ENCODE results near the gene SART1. TPM values are rescaled to one million over a fixed set of nuclear protein-coding genes. Genes with fewer than 3 reads are reported as not detected.

Gene SART1
- total RNA-seq, 4 donors from 2014 or later = 32.3 to 96.1 (median 39.7) TPM

- no peak for ATAC-seq
- no peak overlapping the region for H3K4me3 ChIP-seq
- H3K36me3 ChIP-seq = peaks cover 0 to 76% of the 10 kb centered on the region in 2 donors
- TF ChIP-seq POLR2A (IDR thresholded peaks at IDR 0.05) (no peak), EP300 (IDR thresholded peaks at IDR 0.05) (no peak), POLR2AphosphoS5 (IDR thresholded peaks at IDR 0.05) (no peak)
- TF ChIP-seq, protein P1, sequence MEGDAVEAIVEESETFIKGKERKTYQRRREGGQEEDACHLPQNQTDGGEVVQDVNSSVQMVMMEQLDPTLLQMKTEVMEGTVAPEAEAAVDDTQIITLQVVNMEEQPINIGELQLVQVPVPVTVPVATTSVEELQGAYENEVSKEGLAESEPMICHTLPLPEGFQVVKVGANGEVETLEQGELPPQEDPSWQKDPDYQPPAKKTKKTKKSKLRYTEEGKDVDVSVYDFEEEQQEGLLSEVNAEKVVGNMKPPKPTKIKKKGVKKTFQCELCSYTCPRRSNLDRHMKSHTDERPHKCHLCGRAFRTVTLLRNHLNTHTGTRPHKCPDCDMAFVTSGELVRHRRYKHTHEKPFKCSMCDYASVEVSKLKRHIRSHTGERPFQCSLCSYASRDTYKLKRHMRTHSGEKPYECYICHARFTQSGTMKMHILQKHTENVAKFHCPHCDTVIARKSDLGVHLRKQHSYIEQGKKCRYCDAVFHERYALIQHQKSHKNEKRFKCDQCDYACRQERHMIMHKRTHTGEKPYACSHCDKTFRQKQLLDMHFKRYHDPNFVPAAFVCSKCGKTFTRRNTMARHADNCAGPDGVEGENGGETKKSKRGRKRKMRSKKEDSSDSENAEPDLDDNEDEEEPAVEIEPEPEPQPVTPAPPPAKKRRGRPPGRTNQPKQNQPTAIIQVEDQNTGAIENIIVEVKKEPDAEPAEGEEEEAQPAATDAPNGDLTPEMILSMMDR (IDR thresholded peaks at IDR 0.05) = no peak
- H3K9me3 ChIP-seq = no peaks in the 10 kb centered on the region
- H3K27ac ChIP-seq = no peak overlapping the region
- WGBS, 2 donors (ENCODE audit: low coverage in 1 of 2) = 86 to 87% methylated on average over 5 to 8 of the region's 9 CpGs
- H3K4me1 ChIP-seq = no peaks in the 10 kb centered on the region
- no peaks in the 10 kb centered on the region for H3K27me3 ChIP-seq
These were observed 14.2 kb downstream of the SART1 start for GRCh38 chr11:65975771-65976170.

- Histone ChIP-seq H3K27me3 (no peaks in the 10 kb centered on the region), H3K9me3 (no peaks in the 10 kb centered on the region), H3K36me3 (peaks cover 0 to 76% of the 10 kb centered on the region in 2 donors), H3K27ac (no peak overlapping the region), H3K4me1 (no peaks in the 10 kb centered on the region), H3K4me3 (no peak overlapping the region)
- TF ChIP-seq EP300 (IDR thresholded peaks at IDR 0.05) (no peak), POLR2A (IDR thresholded peaks at IDR 0.05) (no peak), POLR2AphosphoS5 (IDR thresholded peaks at IDR 0.05) (no peak)
- TF ChIP-seq, protein P1 (IDR thresholded peaks at IDR 0.05) = no peak
- ATAC-seq = no peak
- WGBS, 2 donors (ENCODE audit: low coverage in 1 of 2) = 42 to 70% methylated on average over 2 to 5 of the region's 43 CpGs
These were observed 15.0 kb downstream of the SART1 start for GRCh38 chr11:65976216-65977176.

DNA sequence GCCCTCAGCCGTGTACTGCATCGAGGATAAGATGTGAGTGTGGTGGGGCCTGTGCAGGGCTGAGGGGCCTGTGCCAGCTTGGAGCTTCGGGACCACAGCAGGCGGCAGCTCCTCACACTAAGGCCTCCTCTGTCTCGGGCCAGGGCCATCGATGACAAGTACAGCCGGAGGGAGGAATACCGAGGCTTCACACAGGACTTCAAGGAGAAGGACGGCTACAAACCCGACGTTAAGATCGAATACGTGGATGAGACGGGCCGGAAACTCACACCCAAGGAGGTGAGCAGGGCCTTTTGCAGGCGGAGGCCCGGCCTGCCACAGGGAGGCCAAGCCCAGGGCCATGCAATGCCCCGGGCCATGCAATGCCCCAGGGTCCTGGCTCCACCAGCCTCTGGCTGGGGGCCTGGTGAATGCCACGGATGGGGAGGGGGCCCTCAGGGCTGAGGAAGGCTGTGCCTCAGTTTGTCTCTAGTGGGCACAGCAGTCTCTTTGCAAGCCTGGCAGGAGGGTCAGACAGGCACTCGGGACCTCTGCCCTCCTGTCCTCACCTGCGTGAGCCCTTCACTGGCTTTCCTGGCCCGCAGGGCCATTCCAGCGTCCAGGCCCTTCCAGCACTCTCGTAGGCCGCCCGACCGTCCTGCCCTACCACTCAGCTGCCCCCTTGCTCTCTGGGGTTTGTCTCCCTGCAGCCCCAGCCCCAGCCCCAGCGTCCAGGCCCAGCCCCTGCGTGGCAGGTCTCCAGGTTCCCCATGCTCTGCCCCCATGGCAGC lies 16.3 kb downstream of the SART1 start:
- TF ChIP-seq, protein P1 (IDR thresholded peaks at IDR 0.05) = no peak
- TF ChIP-seq POLR2AphosphoS5 (IDR thresholded peaks at IDR 0.05) = no peak
- no peak for TF ChIP-seq EP300 (IDR thresholded peaks at IDR 0.05)
- no peak for TF ChIP-seq POLR2A (IDR thresholded peaks at IDR 0.05)
- H3K27me3 ChIP-seq = no peaks in the 10 kb centered on the region
- no peaks in the 10 kb centered on the region for H3K4me1 ChIP-seq
- H3K9me3 ChIP-seq = no peaks in the 10 kb centered on the region
- no peak overlapping the region for H3K27ac ChIP-seq
- peaks cover 0 to 65% of the 10 kb centered on the region in 2 donors for H3K36me3 ChIP-seq
- no peak overlapping the region for H3K4me3 ChIP-seq
- ATAC-seq = no peak
- 93% methylated on average over 7 of the region's 29 CpGs; no CpG with 5 or more reads in 1 of the 2 donors for WGBS, 2 donors (ENCODE audit: low coverage in 1 of 2)

- Histone ChIP-seq H3K9me3 (no peaks in the 10 kb centered on the region), H3K27ac (no peak overlapping the region), H3K4me1 (no peaks in the 10 kb centered on the region), H3K4me3 (no peak overlapping the region), H3K36me3 (peaks cover 0 to 57% of the 10 kb centered on the region in 2 donors), H3K27me3 (no peaks in the 10 kb centered on the region)
- WGBS, 2 donors (ENCODE audit: low coverage in 1 of 2) = 80 to 93% methylated on average over 1 to 3 of the region's 34 CpGs
- no peak for TF ChIP-seq POLR2A (IDR thresholded peaks at IDR 0.05)
- no peak for TF ChIP-seq EP300 (IDR thresholded peaks at IDR 0.05)
- TF ChIP-seq, protein P1 (IDR thresholded peaks at IDR 0.05) = no peak
- TF ChIP-seq POLR2AphosphoS5 (IDR thresholded peaks at IDR 0.05) = no peak
- no peak for ATAC-seq
These were observed 17.1 kb downstream of the SART1 start for GRCh38 chr11:65978391-65979238.

All from gastroesophageal sphincter (tissue), 4 donors.